ENCODE measurements around the gene DNAJA4.

DNA sequence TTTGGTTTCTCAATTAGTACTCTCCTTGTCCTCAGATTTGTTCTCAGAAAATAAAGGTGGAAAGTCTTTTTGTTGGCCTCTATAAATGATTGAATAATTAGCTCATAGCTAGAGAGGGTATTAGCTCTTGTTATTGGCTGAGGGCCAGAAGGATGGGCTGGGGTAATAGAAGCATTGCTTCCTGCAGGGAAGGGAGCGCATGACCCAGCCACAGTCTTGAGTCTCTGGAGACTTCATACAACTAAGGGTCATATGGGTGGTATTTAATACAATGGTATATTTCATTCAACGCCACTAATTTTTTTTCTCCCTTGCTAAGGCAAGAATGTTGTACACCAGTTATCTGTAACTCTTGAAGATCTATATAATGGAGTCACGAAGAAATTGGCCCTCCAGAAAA is 8.4 kb downstream of the DNAJA4 start:
- TF ChIP-seq, protein P1, sequence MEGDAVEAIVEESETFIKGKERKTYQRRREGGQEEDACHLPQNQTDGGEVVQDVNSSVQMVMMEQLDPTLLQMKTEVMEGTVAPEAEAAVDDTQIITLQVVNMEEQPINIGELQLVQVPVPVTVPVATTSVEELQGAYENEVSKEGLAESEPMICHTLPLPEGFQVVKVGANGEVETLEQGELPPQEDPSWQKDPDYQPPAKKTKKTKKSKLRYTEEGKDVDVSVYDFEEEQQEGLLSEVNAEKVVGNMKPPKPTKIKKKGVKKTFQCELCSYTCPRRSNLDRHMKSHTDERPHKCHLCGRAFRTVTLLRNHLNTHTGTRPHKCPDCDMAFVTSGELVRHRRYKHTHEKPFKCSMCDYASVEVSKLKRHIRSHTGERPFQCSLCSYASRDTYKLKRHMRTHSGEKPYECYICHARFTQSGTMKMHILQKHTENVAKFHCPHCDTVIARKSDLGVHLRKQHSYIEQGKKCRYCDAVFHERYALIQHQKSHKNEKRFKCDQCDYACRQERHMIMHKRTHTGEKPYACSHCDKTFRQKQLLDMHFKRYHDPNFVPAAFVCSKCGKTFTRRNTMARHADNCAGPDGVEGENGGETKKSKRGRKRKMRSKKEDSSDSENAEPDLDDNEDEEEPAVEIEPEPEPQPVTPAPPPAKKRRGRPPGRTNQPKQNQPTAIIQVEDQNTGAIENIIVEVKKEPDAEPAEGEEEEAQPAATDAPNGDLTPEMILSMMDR (IDR thresholded peaks at IDR 0.05): no peak
- no peak for TF ChIP-seq POLR2A (IDR thresholded peaks at IDR 0.05)
